Islet of Langerhans (tissue), 1 donor: ENCODE data around the gene SLC26A2.

Source experiments
- FAIRE-seq: peaks from one replicate; lab custom pipeline; 2011; peaks lifted over from hg19 to GRCh38; lab: Jason Lieb, UNC

The SLC26A2 gene

DNA sequence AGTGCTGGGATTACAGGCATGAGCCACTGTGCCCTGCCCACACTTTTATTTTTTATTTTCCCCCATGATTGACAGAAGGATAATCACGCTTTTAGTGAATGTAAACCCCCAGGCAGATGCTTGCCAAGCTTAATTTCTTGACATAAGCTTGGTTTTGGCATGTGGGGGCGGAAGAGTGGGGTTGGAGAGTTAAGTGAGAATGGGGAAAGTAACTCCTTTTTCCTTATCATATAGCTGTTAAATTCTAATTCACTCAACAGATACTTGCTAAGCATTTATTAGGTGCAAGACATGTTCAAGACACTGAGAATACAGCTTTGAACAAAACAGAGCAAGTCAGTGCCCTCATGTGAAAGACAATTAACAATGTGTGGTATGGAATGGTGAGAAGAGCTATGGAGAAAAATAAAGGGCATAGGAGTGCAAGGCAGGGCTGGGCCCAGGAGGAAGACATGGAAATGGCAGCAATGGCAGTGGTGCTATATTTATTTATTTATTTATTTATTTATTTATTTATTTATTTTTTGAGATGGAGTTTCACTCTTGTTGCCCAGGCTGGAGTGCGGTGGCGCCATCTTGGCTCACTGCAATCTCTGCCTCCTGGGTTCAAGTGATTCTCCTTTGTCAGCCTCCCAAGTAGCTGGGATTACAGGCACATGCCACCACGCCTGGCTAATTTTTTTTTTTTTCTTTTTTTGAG is 2.2 kb downstream of the SLC26A2 start:
- no peak for FAIRE-seq

DNA sequence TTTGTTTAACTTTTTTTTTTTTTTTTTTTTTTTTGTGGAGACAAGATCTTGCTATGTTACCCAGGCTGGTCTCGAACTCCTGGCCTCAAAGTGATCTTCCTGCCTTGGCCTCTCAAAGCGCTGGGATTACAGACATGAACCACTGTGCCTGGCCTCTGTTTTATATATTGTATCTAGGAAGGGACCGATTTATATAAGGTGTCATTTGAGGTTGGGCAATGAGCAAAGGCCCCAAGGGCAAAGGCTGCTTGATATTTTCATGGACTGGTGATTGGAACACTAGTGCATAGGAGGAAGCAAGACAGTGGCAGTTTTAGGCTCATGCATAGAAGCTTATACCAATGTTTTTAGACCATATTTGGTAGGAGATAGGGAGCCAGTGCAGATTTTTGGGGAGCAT is 3.2 kb downstream of the SLC26A2 start:
- no peak for FAIRE-seq

GRCh38 chr5:149966946-149967345 is 6.4 kb downstream of the SLC26A2 start:
- no peak for FAIRE-seq

GRCh38 chr5:149969181-149969930 is 8.8 kb downstream of the SLC26A2 start:
- no peak for FAIRE-seq

- no peak for FAIRE-seq
Observed at GRCh38 chr5:149975409-149975808, 14.9 kb downstream of the SLC26A2 start.

DNA sequence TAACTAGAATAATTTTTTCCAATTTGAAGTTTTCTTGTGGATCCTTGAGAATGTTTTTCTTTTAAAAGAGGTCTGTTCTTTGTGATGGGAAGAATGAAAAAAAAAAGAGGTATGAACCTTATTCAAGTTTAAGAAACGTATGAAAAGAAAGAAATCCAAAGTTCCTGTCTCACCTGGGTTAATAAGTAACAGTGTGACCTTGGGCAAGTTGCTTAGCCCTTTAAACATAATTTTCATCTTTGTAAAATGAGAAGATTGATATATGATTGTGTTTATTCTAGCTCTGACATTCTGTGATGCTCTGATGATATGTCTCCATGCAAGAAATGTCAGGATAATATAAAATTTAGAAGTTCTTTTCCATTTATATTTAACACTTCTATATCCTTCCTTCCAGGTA is 19.3 kb downstream of the SLC26A2 start:
- FAIRE-seq = no peak

- FAIRE-seq = no peak
Observed at GRCh38 chr5:149981206-149981605, 20.6 kb downstream of the SLC26A2 start.

GRCh38 chr5:149982505-149982904 is 21.9 kb downstream of the SLC26A2 start:
- FAIRE-seq = no peak

DNA sequence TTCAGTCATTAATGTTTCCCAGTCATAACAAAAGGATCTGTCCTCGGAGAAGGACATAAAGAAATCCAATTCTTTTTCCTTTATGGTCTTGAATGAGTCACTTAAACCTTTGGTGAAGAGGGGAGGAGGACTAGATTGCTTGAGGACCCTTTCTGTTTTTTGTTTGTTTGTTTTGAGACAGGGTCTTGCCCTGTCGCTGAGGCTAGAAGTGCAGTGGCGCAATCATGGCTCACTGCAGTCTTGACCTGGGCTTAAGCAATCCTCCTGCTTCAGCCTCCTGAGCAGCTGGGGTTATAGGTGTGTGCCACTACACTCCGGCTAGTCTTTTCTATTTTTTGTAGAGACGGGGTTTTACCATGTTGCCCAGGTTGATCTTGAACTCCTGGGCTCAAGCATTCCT is 27.6 kb downstream of the SLC26A2 start:
- no peak for FAIRE-seq

GRCh38 chr5:149990518-149991376 is 30.2 kb downstream of the SLC26A2 start:
- peak; percentile 95 for FAIRE-seq

- FAIRE-seq = no peak
Observed at GRCh38 chr5:149993471-149993870, 32.9 kb downstream of the SLC26A2 start.

DNA sequence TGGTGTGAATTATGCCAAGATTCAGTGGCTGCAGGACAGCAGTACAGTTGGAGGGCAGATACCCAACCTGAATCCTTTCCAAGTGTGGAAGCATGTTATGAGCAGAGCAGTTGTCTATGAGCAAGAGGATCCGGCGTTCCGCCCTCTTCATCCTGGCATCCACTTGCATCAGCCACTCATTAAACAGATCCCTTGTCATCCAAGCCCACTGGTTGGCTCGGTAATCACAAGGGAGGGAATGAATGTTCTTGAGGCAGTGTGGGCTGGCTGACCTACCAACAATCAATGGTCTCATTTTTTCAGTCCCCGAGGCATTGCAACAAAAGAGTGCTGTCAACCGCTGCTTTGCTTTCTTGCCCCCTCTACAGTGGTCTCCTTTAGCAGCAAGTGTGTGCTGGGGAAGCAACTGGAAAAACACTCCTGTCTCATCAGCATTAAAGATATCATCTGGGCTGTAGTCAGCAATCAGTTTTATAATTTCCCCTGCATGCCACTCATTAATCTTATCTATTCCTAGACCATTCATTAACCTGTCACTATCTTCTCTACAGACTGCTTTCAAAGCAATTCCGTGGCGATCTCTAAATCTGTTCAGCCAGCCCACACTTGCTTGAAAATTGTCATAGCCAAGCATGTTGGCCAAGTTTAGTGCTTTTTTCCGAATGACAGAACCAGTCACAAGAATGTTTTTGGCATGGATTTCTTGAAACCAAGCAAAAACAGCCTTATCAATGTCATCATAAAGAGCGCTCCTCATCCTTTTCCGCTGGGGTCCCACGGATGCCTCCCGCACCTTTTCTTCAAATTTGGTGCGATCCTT is 35.0 kb downstream of the SLC26A2 start:
- no peak for FAIRE-seq

DNA sequence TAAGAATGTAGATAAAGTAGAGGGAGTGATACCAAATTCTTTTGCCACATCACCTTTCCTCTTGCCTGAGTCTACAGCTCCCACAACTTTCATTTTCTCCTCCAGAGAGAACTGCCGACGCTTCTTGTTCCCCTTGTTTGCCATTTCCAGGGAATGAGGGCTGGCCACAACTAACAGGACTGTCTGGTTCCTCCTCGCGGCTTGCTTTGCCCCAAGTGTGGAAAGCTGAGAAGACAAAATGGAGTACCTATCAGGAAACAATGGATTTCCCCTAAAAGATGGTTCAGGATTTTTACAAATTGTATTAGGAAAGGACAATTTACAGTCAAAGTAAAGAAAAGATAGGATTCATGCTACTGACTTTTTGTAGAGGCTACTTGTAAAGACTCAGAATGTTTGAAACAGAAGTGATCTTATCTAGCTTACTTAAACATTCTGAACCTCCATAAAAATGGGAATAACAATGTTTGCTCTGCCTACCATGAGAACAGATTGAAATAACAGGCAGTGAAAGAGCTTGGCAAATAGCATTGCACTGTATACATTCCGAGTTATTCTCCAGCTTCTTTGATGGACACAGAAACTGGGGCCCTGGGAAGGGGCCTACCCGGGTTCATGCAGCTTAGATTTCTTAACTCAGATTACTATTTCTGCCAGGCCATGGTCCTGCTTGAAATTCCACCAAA is 35.8 kb downstream of the SLC26A2 start:
- no peak for FAIRE-seq

- FAIRE-seq = no peak
Observed at GRCh38 chr5:149998281-149998680, 37.7 kb downstream of the SLC26A2 start.

GRCh38 chr5:149999359-149999758 is 38.8 kb downstream of the SLC26A2 start:
- no peak for FAIRE-seq

- FAIRE-seq = no peak
Observed at GRCh38 chr5:149999866-150000255, 39.3 kb downstream of the SLC26A2 start.

DNA sequence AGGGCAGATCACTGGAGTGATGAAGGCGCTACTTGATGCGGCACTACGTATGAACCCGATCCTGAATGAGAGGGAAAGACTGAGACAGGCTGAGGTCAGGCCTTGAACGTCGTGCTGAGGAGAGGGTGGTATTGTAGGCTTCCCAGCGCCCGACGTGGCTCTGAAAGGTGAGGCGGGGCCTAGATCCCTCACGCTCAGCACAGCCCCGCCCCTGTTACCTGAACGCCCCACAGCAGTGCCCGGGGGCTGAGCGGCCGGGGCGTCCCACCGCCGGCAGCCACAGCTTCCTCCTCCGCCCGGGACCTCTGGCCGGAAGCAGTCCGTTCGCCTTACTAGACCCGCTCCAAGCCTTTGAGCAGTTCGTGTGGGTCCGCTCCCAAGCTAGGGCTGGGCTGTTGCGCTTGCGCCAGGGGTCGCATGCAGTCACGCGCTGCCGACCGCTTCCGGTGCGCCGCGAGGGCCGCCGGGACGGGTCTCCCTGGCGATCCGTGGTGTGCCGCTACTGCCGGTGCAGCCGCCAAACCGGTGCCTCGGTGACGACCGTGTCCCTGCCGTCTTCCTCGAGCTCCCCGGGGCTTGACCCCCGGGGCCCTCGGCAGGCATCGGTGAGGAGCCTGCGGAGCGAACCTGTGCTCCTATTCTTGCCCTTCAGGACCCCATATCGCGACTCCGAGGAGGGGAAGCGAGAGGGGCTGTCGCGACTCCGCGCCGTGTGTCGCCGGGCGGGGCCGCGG is 39.9 kb downstream of the SLC26A2 start, which contains the start of the genes HMGXB3 and TIGD6:
TSS of gene HMGXB3 (plus strand) at position 484 of the 734 bp plus-strand sequence. CDS start 4,114 bp downstream, outside the sequence.
TSS of gene TIGD6 (minus strand) at position 399 of the 734 bp plus-strand sequence. CDS start 4,306 bp downstream, outside the sequence.
- FAIRE-seq = no peak

GRCh38 chr5:150000990-150001659 is 40.6 kb downstream of the SLC26A2 start:
- no peak for FAIRE-seq

- no peak for FAIRE-seq
Observed at GRCh38 chr5:150001660-150002486, 41.3 kb downstream of the SLC26A2 start.
